KBM-7 (cell line): ENCODE data around the gene LRRC34.
A peak's percentile ranks its signal among the peaks of the same experiment; 100 is the strongest.

Experiments
- DNase-seq: peaks from one replicate; pipeline ENCODE4 v3.0.0-alpha.2; 2015
- in situ Hi-C: fragments of 300-500 bp; cut with MboI; formaldehyde crosslinking; loops from 2 replicates; pipeline ENCODE4 v1.14.3; 2020; ENCODE audit warnings: low sequenced_read_pairs, low pct_unique_long_range_greater_than_20kb, mixed read lengths

The LRRC34 gene, protein sequence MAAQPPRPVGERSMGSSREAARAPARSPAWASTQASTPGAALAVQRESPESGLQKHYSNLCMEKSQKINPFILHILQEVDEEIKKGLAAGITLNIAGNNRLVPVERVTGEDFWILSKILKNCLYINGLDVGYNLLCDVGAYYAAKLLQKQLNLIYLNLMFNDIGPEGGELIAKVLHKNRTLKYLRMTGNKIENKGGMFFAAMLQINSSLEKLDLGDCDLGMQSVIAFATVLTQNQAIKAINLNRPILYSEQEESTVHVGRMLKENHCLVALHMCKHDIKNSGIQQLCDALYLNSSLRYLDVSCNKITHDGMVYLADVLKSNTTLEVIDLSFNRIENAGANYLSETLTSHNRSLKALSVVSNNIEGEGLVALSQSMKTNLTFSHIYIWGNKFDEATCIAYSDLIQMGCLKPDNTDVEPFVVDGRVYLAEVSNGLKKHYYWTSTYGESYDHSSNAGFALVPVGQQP

DNA sequence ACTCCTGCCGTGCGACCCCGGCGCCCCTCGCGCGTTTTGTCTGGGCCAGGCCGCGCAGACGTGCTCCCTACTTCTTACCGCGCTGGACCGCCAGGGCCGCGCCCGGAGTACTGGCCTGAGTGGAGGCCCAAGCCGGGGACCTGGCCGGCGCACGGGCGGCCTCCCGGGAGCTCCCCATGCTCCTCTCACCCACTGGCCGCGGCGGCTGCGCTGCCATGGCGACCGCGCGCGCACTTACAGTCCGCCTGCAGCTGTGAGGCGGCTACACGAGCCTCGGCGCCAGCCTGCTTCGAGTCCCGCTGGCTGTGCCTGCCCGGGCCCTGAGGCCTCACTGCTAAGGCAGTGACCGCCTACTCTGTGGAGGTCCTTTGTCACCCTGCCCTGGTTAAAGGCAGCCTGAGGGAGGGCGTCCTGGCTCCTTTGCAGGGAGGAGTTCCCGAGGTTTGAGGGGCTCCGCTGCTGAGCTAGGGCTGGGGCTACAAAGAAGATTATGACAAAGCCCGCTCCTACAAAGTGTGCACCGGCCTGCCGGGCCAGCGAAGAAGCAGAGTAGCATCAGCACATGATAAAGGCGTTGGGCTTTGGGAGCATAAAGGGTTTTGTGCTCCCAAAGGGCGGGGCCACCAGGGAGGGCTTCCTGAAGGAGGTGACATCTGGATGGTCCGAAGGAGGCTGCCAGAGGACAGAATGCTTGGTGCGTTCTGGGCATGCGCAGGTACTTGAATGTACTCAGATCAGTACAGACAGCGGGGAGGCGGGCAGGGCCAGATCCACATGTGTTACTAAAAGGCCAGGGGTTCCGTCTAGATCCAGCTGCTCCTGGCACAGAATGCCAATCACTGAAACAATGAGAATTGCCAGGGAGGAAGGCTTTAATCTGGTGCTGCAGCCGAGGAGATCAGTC is at the start of gene LRRC34, which contains the start of gene LRRIQ4:
Gene LRRC34, minus strand, starts transcription at position 573 of the 904 bp plus-strand sequence. Its CDS starts 356 bp downstream, at position 217.
Gene LRRIQ4, plus strand, starts transcription at position 539 of the 904 bp plus-strand sequence. CDS start 9,052 bp downstream, outside the sequence.
- DNase-seq = peak; percentile 83
- in situ Hi-C loops = no loop called here

- in situ Hi-C loops = no loop called here
- no peak for DNase-seq
Measured at GRCh38 chr3:169861871-169862270, 49.2 kb upstream of the LRRC34 start.

DNA sequence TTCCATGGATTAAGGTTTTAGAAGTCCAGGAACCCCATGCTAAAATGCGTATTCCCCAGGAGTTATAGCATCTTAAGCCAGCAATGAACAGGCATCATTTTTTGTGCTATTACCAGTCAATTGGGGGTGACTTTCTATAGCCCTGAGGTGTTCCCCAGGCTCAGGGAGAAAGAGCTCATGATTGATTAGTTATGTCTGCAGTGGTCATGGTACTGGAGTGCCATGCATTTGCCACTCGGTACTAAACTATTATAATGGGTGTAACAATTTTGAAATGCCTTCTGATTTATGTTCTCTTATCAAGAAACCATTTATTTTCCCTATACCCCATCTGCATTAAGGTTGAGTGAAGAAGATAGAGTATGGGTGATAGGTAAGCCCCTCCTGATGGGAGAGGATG is 45.1 kb upstream of the LRRC34 start:
- no peak for DNase-seq
- in situ Hi-C loops = no loop called here

DNA sequence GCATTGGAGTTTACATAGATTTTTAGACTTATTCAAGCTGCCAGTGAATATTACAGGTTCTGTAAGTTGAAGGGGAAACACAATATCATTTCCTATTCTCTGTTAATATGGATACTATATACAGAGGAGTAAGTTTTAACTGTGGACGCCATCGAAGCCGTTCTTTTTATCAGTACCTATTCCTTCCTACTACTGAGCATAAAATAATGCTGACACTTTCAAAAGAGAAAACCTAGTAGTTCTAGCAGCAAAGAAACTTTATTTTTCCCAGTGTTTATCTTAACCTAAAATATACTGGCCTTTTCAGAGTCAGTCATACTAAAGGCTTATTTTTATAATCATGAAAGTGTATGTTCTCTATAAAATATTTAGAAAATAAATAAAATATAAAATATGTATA is 42.8 kb upstream of the LRRC34 start:
- in situ Hi-C loops = no loop called here

DNA sequence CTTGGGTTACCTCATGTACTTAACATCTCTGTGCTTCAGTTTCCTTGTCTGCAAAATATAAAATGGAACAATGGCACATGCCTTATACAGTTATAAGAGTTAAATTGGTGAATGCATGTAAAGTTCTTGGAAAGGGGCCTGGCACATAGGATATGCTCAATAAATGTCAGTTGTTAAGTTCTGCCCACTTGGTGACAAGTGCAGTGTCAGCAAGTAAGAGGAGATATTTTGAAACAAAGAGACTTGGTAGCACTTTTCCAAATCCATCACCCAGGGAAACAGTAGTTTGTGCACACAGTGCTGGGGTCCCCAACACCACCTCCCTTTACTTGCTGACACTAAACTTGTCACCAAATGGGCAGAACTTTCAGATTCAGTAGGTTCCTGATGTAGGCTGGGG is 37.9 kb upstream of the LRRC34 start:
- in situ Hi-C loops = no loop called here
- DNase-seq = no peak

More for the DNA sequence above, 42.8 kb upstream of the LRRC34 start:
- DNase-seq = no peak

DNA sequence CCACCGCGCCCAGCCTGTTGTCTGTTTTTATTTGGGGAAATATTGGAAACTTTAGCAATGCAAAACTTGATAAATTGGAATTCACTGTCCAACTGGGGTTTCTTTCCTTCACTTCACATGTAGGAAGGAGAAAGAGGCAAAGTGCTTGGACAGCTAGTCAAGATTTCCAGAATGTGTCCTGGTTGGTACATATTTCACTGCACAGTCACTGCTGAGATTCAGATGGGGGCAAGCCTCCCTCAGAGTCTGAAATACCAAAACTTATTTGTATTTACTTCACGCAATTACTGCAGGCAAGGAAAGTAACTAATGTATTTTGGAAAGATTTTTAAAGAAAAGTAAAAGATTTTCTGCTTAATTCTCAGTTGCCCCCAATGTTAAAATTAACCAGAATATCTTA is 36.0 kb upstream of the LRRC34 start:
- no peak for DNase-seq
- in situ Hi-C loops = no loop called here

- DNase-seq = no peak
- in situ Hi-C loops = no loop called here
Measured at GRCh38 chr3:169847896-169848295, 35.2 kb upstream of the LRRC34 start.

DNA sequence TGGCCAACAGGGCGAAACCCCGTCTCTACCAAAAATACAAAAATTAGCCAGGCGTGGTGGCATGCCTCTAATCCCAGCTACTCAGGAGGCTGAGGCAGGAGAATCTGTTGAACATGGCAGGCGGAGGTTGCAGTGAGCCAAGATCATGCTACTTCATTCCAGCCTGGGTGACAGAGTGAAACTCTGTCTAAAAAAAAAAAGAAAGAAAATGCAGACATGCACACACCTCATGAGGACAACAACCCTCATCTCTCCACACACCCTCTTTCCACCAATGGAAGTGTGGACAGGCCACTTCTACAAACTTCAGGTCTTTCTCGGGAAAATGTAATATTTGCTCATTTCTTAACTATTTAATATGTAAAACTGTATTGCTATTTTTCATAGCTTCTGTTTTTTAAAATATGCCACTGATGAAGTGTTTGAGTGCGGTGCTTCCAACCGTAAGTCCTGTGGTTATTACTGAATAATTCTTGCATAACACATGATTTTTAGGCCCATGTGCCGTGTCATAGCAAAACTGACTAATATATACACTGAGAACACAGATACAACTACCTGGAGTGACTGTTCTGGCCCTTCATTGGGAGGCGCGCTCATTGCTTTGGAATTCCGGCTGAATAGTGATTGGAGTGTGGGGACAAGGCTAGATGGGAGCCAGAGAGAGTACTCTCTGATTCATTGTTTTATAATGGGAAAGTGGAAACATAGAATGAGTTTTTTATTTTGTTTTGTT is 33.9 kb upstream of the LRRC34 start:
- in situ Hi-C loops = no loop called here
- no peak for DNase-seq

- peak; percentile 42 for DNase-seq
- in situ Hi-C loops = no loop called here
Measured at GRCh38 chr3:169842960-169843359, 30.3 kb upstream of the LRRC34 start.

DNA sequence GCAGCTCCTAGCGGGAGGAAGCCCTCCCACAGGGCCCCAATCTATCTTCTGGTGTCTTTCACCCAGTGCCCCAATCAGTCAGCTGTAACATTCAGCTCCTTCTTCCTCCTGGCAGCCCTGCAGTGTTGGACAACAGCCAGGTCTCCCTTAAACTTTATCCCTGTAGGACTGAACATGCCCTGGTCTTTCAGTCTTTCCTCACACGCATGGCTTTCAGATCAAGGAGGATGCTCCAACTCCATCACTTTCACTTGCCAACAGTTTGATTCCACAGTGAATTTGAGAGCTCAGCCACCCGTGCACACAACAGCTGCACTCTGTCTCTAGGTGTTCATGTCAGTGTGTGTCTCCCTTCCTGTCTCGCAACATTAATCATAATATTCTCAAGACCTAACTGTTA is 28.5 kb upstream of the LRRC34 start:
- DNase-seq = no peak

GRCh38 chr3:169838511-169839030 is 25.9 kb upstream of the LRRC34 start:
- DNase-seq = no peak
- in situ Hi-C loops = no loop called here

More for the DNA sequence above, 28.5 kb upstream of the LRRC34 start:
- in situ Hi-C loops = no loop called here

DNA sequence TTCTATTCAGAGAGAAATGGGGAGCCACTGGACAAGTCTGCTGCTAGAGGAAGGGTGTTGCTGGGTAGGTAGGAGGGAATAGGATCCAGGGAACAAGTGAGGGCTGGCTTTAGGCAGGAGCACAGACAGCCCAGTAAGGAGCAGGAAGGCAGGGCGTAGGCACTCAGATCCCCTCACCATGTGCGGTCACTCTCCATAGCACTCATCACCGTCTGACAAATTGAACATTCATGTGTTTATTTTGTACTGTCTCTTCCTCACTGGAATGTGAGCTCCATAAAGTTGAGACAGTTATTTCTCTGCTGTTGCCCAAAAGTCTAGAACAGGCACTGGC is 24.2 kb upstream of the LRRC34 start:
- in situ Hi-C loops = no loop called here
- no peak for DNase-seq

DNA sequence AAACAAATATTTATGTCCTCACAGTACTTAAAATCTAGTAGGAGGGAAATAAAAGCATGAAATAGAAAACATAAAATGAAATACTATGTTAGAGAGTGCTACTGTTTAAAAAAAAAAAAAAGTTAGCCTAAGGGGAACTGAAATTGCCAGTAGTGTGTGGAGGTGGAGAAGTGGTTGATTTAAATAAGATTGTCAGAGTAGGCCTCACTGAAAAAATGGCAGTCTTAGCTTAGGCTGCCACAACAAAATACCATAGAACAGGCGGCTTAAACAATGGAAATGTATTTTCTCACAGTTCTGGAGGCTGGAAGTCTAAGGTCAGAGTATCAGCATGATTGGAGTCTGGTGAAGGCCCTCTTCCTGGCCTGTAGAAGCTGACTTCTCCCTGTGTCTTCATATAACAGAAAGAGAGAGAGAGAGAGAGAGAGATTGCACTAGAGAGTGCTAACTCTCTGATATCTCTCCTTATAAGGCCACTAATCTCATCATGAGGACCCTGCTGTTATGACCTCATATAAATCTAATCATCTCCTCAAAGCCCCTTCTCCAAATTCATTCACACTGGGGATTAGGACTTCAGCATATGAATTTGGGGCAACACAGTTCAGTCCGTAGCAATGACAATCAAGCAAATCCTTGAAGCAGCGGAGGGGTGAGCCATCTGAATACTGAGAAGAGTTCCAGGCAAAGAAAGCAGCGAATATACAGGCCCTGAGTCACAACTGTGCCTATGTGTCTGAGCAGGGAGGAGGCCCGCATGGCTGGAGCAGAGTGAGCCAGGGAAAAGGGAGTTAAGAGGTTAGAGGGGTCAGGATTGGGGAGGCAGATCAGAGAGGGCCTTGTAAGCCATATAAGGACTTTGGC is 23.6 kb upstream of the LRRC34 start:
- in situ Hi-C loops = no loop called here
- DNase-seq = no peak

- no peak for DNase-seq
- in situ Hi-C loops = no loop called here
Measured at GRCh38 chr3:169835533-169835932, 22.8 kb upstream of the LRRC34 start.

GRCh38 chr3:169827712-169828111 is 15.0 kb upstream of the LRRC34 start:
- no peak for DNase-seq
- in situ Hi-C loops = no loop called here

DNA sequence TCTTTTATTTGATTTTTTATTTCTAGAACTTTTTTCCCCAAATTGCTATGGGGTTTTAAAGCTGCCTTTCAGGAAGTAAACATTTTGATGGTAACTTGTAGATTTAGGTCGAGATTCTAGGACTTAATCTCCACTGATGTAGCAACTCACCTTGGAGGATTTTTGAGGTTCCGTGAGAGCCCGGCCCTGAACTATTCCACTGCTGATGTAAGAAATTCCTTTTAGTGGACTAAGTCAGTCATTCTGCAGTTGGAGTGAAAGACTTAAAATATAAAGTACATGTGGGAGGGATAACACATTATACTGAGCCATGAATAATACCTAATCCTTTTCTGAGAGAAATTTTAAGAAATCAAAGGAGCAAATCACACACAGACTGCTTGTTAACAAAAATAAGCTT is 12.6 kb upstream of the LRRC34 start:
- in situ Hi-C loops = no loop called here
- DNase-seq = no peak

- in situ Hi-C loops = no loop called here
Measured at GRCh38 chr3:169822983-169823382, 10.3 kb upstream of the LRRC34 start.

DNA sequence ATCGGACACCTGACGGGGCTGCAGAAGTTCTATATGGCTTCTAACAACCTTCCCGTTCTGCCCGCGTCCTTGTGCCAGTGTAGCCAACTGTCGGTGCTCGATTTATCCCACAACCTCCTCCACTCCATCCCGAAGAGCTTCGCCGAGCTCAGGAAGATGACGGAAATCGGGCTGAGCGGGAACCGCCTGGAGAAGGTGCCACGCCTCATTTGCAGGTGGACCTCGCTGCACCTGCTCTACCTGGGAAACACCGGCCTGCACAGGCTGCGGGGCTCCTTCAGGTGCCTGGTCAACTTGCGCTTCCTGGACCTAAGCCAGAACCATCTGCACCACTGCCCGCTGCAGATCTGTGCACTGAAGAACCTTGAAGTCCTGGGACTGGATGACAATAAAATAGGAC is 9.8 kb upstream of the LRRC34 start:
- DNase-seq = no peak
- in situ Hi-C loops = no loop called here

More at GRCh38 chr3:169822983-169823382, 10.3 kb upstream of the LRRC34 start:
- DNase-seq = no peak
